PC-3 (cell line): Measurements from ENCODE around the gene OPRM1. TPM values are rescaled to one million over a fixed set of nuclear protein-coding genes. Genes with fewer than 3 reads are reported as not detected.

ENCODE experiments used
- ATAC-seq: fragments of 200-7000 bp; cut with Tn5 transposase; 2 replicates; pipeline ENCODE4 v1.9.1; 2020; ENCODE audit warnings: mild to moderate bottlenecking, moderate library complexity
- BruUV-seq: library from RNA; stranded (reverse); fragments of 400-500 nt; replicated peaks from 2 replicates; lab custom pipeline; 2021; lab: Mats Ljungman, UMichigan
- CTCF ChIA-PET: fragments of 300-600 bp; sonication (Branson Sonifier 250); formaldehyde crosslinking; loops from one replicate; lab custom pipeline; 2022; ENCODE audit warnings: antibody characterized with exemption; lab: Charles Lee
- POLR2A ChIA-PET: fragments of 300-600 bp; sonication (Branson Sonifier 250); formaldehyde crosslinking; loops from one replicate; lab custom pipeline; 2022; ENCODE audit warnings: antibody characterized with exemption; ENCODE audit not compliant: unreplicated experiment; lab: Charles Lee
- DNase-seq: peaks from one replicate; pipeline ENCODE4 v3.0.0-alpha.2; 2015
- H2AFZ ChIP-seq: fragments of 300-600 bp; sonication (generic); 2 replicates; pipeline ENCODE4 v1.6.0; 2016; ENCODE audit warnings: antibody characterized with exemption, low read length
- H3F3A ChIP-seq: fragments of 300-600 bp; sonication (generic); one replicate; pipeline ENCODE4 v1.6.0; 2017; ENCODE audit warnings: antibody characterized with exemption, low read length, control low read depth, mild to moderate bottlenecking; ENCODE audit not compliant: unreplicated experiment
- H3K27ac ChIP-seq: fragments of 300-600 bp; sonication (generic); 2 replicates; pipeline ENCODE4 v1.5.1; 2016; ENCODE audit warnings: mild to moderate bottlenecking, low read length
- H3K27me3 ChIP-seq: fragments of 300-600 bp; sonication (generic); 2 replicates; pipeline ENCODE4 v1.6.1; 2016; ENCODE audit warnings: low read length, mixed read lengths
- H3K36me3 ChIP-seq: fragments of 300-600 bp; sonication (generic); 2 replicates; pipeline ENCODE4 v1.6.1; 2016; ENCODE audit warnings: low read depth, mixed run types, low read length, mixed read lengths
- H3K4me1 ChIP-seq: fragments of 300-600 bp; sonication (generic); 2 replicates; pipeline ENCODE4 v1.5.1; 2016; ENCODE audit warnings: low read length; ENCODE audit not compliant: insufficient read depth
- H3K4me2 ChIP-seq: fragments of 300-600 bp; sonication (generic); 2 replicates; pipeline ENCODE4 v1.6.0; 2016; ENCODE audit warnings: low read length
- H3K4me3 ChIP-seq: fragments of 300-600 bp; sonication (generic); 2 replicates; pipeline ENCODE4 v1.5.1; 2016; ENCODE audit warnings: mild to moderate bottlenecking, low read length, mixed read lengths
- H3K79me2 ChIP-seq: fragments of 300-600 bp; sonication (generic); 2 replicates; pipeline ENCODE4 v1.6.1; 2017; ENCODE audit warnings: low read length, mixed read lengths
- H3K9ac ChIP-seq: fragments of 300-600 bp; sonication (generic); 2 replicates; pipeline ENCODE4 v1.6.0; 2016; ENCODE audit warnings: mild to moderate bottlenecking, low read length
- H3K9me2 ChIP-seq: fragments of 300-600 bp; sonication (generic); replicated peaks from 2 replicates; pipeline ENCODE4 v1.6.1; 2016; ENCODE audit warnings: mixed run types, low read length, mixed read lengths
- H3K9me3 ChIP-seq: fragments of 300-600 bp; sonication (generic); 2 replicates; pipeline ENCODE4 v1.6.1; 2016; ENCODE audit warnings: low read length, mixed read lengths
- H4K20me1 ChIP-seq: fragments of 300-600 bp; sonication (generic); 2 replicates; pipeline ENCODE4 v1.6.1; 2016; ENCODE audit warnings: low read length, mixed read lengths
- CTCF ChIP-seq: fragments of 300-600 bp; sonication (generic); conservative IDR thresholded peaks from 2 replicates; pipeline ENCODE4 v1.5.1; 2017; ENCODE audit warnings: antibody characterized with exemption, low read depth, mild to moderate bottlenecking, low read length
- EZH2 ChIP-seq: fragments of 300-600 bp; sonication (generic); IDR thresholded peaks from one replicate; pipeline ENCODE4 v1.6.1; 2017; ENCODE audit warnings: antibody characterized with exemption, mild to moderate bottlenecking, low read length; ENCODE audit not compliant: unreplicated experiment
- EZH2phosphoT487 ChIP-seq: fragments of 300-600 bp; sonication (generic); IDR thresholded peaks from 2 replicates; pipeline ENCODE4 v1.6.1; 2018; ENCODE audit warnings: mild to moderate bottlenecking, antibody characterized with exemption, low read length, borderline replicate concordance
- intact Hi-C: fragments of 100-400 bp; cut with micrococcal nuclease; formaldehyde crosslinking; loops from 2 replicates; pipeline ENCODE4 v1.9.0; 2023
- total RNA-seq: library from RNA; depleted of rRNA; stranded (reverse); fragments of >200 nt; gene quantifications from 2 replicates; pipeline ENCODE4 v1.2.3, GENCODE V29; 2014

OPRM1 gene
- total RNA-seq, 1 experiment from 2014 or later = not detected

GRCh38 chr6:154226461-154226860 is 187.4 kb downstream of the OPRM1 start:
- TF ChIP-seq EZH2phosphoT487 (no peak), CTCF (no peak), EZH2 (no peak)
- ChIA-PET CTCF (no interaction called here), POLR2A (no interaction called here)
- Histone ChIP-seq H2AFZ (no peak overlapping the region), H3K27me3 (no peaks in the 10 kb centered on the region), H3F3A (no peaks in the 10 kb centered on the region), H3K27ac (no peak overlapping the region), H3K9me2 (no peaks in the 10 kb centered on the region), H3K79me2 (no peaks in the 10 kb centered on the region), H3K4me3 (no peak overlapping the region), H3K9ac (no peak overlapping the region), H3K4me2 (no peak overlapping the region), H3K9me3 (no peaks in the 10 kb centered on the region), H3K4me1 (no peaks in the 10 kb centered on the region), H4K20me1 (no peaks in the 10 kb centered on the region), H3K36me3 (no peaks in the 10 kb centered on the region)
- no TSS peak for BruUV-seq
- intact Hi-C loops = no loop called here
- DNase-seq (no peak), ATAC-seq (no peak)

GRCh38 chr6:154227862-154228520 is 189.0 kb downstream of the OPRM1 start:
- H3F3A ChIP-seq = no peaks in the 10 kb centered on the region
- BruUV-seq = no TSS peak
- no peak overlapping the region for H3K4me2 ChIP-seq
- no peak overlapping the region for H2AFZ ChIP-seq
- ChIA-PET POLR2A (no interaction called here), CTCF (no interaction called here)
- H3K36me3 ChIP-seq = no peaks in the 10 kb centered on the region
- no peak overlapping the region for H3K9ac ChIP-seq
- intact Hi-C loops = no loop called here
- no peak for ATAC-seq
- H3K79me2 ChIP-seq = no peaks in the 10 kb centered on the region
- DNase-seq = no peak
- no peak overlapping the region for H3K27ac ChIP-seq
- H3K27me3 ChIP-seq = no peaks in the 10 kb centered on the region
- no peaks in the 10 kb centered on the region for H3K9me2 ChIP-seq
- no peak overlapping the region for H3K4me3 ChIP-seq
- H4K20me1 ChIP-seq = no peaks in the 10 kb centered on the region
- TF ChIP-seq EZH2 (no peak), EZH2phosphoT487 (no peak), CTCF (no peak)
- H3K9me3 ChIP-seq = no peaks in the 10 kb centered on the region
- no peaks in the 10 kb centered on the region for H3K4me1 ChIP-seq

GRCh38 chr6:154228521-154228905 is 189.5 kb downstream of the OPRM1 start:
- Histone ChIP-seq H3F3A (no peaks in the 10 kb centered on the region), H4K20me1 (no peaks in the 10 kb centered on the region), H3K4me2 (no peak overlapping the region), H3K27ac (no peak overlapping the region), H3K4me1 (no peaks in the 10 kb centered on the region), H3K27me3 (no peaks in the 10 kb centered on the region), H3K79me2 (no peaks in the 10 kb centered on the region), H3K9me3 (no peaks in the 10 kb centered on the region), H3K9ac (no peak overlapping the region), H3K36me3 (no peaks in the 10 kb centered on the region), H3K9me2 (no peaks in the 10 kb centered on the region), H3K4me3 (no peak overlapping the region), H2AFZ (no peak overlapping the region)
- no peak for ATAC-seq
- TF ChIP-seq CTCF = no peak
- TF ChIP-seq EZH2 = no peak
- TF ChIP-seq EZH2phosphoT487 = no peak
- intact Hi-C loops = no loop called here
- CTCF ChIA-PET = no interaction called here
- POLR2A ChIA-PET = no interaction called here
- no TSS peak for BruUV-seq
- no peak for DNase-seq
